GM12874 (cell line): ENCODE data around the gene IRS1.

Source experiments
- CTCF ChIP-seq: IDR thresholded peaks from 2 replicates; pipeline ENCODE4 v1.5.1; 2011; ENCODE audit warnings: low read depth, mild to moderate bottlenecking, control low read depth, low read length, moderate library complexity; ENCODE audit not compliant: insufficient read depth

The IRS1 gene

GRCh38 chr2:226691255-226691654, 108.4 kb downstream of the IRS1 start:
- no peak for TF ChIP-seq CTCF

- TF ChIP-seq CTCF: no peak
These were observed 109.1 kb downstream of the IRS1 start for GRCh38 chr2:226690461-226691024.

DNA sequence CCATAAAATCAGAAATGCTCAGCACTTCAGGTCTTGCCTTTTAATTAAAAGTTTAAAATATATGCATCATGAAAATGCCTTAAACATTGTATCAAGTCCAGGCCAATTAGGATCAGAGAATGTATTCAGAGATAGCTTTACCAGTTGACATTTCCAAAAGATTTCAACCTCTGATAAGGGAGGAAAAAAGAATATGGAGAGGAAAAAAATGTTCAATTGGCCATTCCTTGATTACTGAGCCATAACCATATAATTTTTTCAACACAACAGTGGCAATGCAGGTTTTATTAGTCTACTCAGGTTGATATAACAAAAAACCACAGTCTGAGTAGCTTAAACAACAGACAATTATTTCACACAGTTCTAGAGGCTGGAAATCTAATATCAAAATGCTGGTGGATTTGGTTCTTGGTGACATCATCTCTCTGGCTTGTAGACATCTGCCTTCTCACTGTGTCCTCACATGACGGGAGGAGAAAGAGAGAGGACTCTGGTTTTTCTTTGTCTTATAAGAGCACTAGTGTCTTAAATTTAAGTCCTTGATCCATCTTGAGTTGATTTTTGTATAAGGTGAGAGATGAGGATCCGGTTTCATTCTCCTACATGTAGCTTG, 111.9 kb downstream of the IRS1 start:
- TF ChIP-seq CTCF: no peak

GRCh38 chr2:226684563-226684959, 115.1 kb downstream of the IRS1 start:
- no peak for TF ChIP-seq CTCF

GRCh38 chr2:226683944-226684562, 115.6 kb downstream of the IRS1 start:
- TF ChIP-seq CTCF: no peak

GRCh38 chr2:226683196-226683595, 116.4 kb downstream of the IRS1 start:
- TF ChIP-seq CTCF: no peak
